SK-N-SH (cell line): Measurements from ENCODE around the gene SRGN. TPM values are rescaled to one million over a fixed set of nuclear protein-coding genes. Genes with fewer than 3 reads are reported as not detected.

Source experiments
- CTCF ChIA-PET: fragments of 300-600, 350-600 bp; formaldehyde crosslinking; extraction: SDS; loops from one replicate; lab custom pipeline; 2021; lab: Yijun Ruan, JAX
- POLR2A ChIA-PET: fragments of 350-600 bp; sonication (Branson Sonifier 250); formaldehyde crosslinking; extraction: SDS; loops from one replicate; lab custom pipeline; 2020; ENCODE audit warnings: antibody characterized with exemption, inconsistent platforms; lab: Yijun Ruan, JAX
- DNase-seq: peaks from one replicate; pipeline ENCODE4 v3.0.0; 2012
- H2AFZ ChIP-seq: fragments of 200-600 bp; sonication (generic); 2 replicates; pipeline ENCODE4 v1.8.1; 2016; ENCODE audit warnings: antibody characterized with exemption, mild to moderate bottlenecking, low read depth
- H3F3A ChIP-seq: fragments of 200-600 bp; sonication (generic); replicated peaks from 2 replicates; pipeline ENCODE3; 2016; ENCODE audit warnings: antibody characterized with exemption, mild to moderate bottlenecking; ENCODE audit not compliant: insufficient read depth
- H3K27ac ChIP-seq, 2 experiments: fragments of 200-500 bp in 1 of 2; fragments of 200-600 bp in 1 of 2; sonication (Bioruptor generic) in 1 of 2; sonication (generic), shearing (Covaris generic) in 1 of 2; 2 replicates each; pipeline versions ENCODE4 v1.5.1 to v1.6.1; 2014 to 2016; ENCODE audit warnings: low read depth in 2 of 2, inconsistent platforms in 1 of 2, low read length in 1 of 2, mild to moderate bottlenecking in 1 of 2, mixed read lengths in 1 of 2
- H3K27me3 ChIP-seq: fragments of 200-600 bp; sonication (generic), shearing (Covaris generic); 2 replicates; pipeline ENCODE4 v1.6.1; 2016; ENCODE audit warnings: mixed run types; ENCODE audit not compliant: insufficient read depth
- H3K36me3 ChIP-seq, 2 experiments: fragments of 200-500 bp in 1 of 2; fragments of 200-600 bp in 1 of 2; sonication (Bioruptor generic) in 1 of 2; sonication (generic) in 1 of 2; replicated peaks in 1 of 2; 2 replicates each; pipeline versions ENCODE3 to v1.5.1; 2014 to 2016; ENCODE audit warnings: low read length in 1 of 2, mild to moderate bottlenecking in 1 of 2; ENCODE audit not compliant: insufficient read depth in 2 of 2, control insufficient read depth in 1 of 2
- H3K4me1 ChIP-seq, 2 experiments: fragments of 200-500 bp in 1 of 2; fragments of 200-600 bp in 1 of 2; sonication (Bioruptor generic) in 1 of 2; sonication (generic), shearing (Covaris generic) in 1 of 2; 2 replicates each; pipeline versions ENCODE4 v1.5.1 to v1.6.1; 2014 to 2016; ENCODE audit warnings: low read depth in 1 of 2, low read length in 1 of 2, mixed run types in 1 of 2; ENCODE audit not compliant: insufficient read depth in 2 of 2, control insufficient read depth in 1 of 2
- H3K4me2 ChIP-seq: fragments of 200-600 bp; sonication (generic), shearing (Covaris generic); 2 replicates; pipeline ENCODE4 v1.6.1; 2017; ENCODE audit warnings: mixed run types
- H3K4me3 ChIP-seq, 2 experiments: fragments of 200-500 bp in 1 of 2; fragments of 200-600 bp in 1 of 2; sonication (Bioruptor generic) in 1 of 2; sonication (generic), shearing (Covaris generic) in 1 of 2; 2 replicates each; pipeline versions ENCODE4 v1.5.1 to v1.8.1; 2014 to 2016; ENCODE audit warnings: low read depth in 2 of 2, inconsistent platforms in 1 of 2, low read length in 1 of 2, mild to moderate bottlenecking in 1 of 2, mixed read lengths in 1 of 2, moderate library complexity in 1 of 2
- H3K79me2 ChIP-seq: fragments of 200-600 bp; sonication (generic); 2 replicates; pipeline ENCODE4 v1.8.1; 2017; ENCODE audit warnings: mild to moderate bottlenecking; ENCODE audit not compliant: insufficient read depth
- H3K9ac ChIP-seq: fragments of 200-600 bp; sonication (generic); 2 replicates; pipeline ENCODE4 v1.6.1; 2017; ENCODE audit warnings: mixed run types
- H3K9me2 ChIP-seq: fragments of 200-600 bp; sonication (generic); 2 replicates; pipeline ENCODE4 v1.6.1; 2017; ENCODE audit warnings: mixed run types
- H3K9me3 ChIP-seq: fragments of 200-600 bp; sonication (generic); 2 replicates; pipeline ENCODE4 v1.6.1; 2017; ENCODE audit warnings: mixed run types, mild to moderate bottlenecking, moderate library complexity
- H4K20me1 ChIP-seq: fragments of 200-600 bp; sonication (generic); 2 replicates; pipeline ENCODE4 v1.6.1; 2017; ENCODE audit warnings: mild to moderate bottlenecking, mixed run types; ENCODE audit not compliant: insufficient read depth
- CHD2 ChIP-seq: fragments of 150-350 bp; IDR thresholded peaks from 2 replicates; pipeline ENCODE4 v1.6.1; 2018; ENCODE audit warnings: low read length; ENCODE audit not compliant: partially characterized antibody
- ELF1 ChIP-seq: IDR thresholded peaks from 2 replicates; pipeline ENCODE4 v1.4.0; 2012
- EZH2phosphoT487 ChIP-seq: fragments of 200-600 bp; sonication (generic); IDR thresholded peaks from 2 replicates; pipeline ENCODE4 v1.6.1; 2017; ENCODE audit warnings: low read depth, mixed run types, mild to moderate bottlenecking, antibody characterized with exemption, moderate library complexity, borderline replicate concordance
- FOSL2 ChIP-seq: IDR thresholded peaks from 2 replicates; pipeline ENCODE4 v1.4.0; 2012; ENCODE audit warnings: low read depth, mild to moderate bottlenecking, moderate library complexity, borderline replicate concordance
- FOXJ3 ChIP-seq: sonication (generic); formaldehyde crosslinking; IDR thresholded peaks from 2 replicates; pipeline ENCODE4 v1.5.1; 2020; ENCODE audit warnings: mild to moderate bottlenecking, missing genetic modification reagents
- FOXM1 ChIP-seq: IDR thresholded peaks from 2 replicates; pipeline ENCODE4 v1.4.0; 2012; ENCODE audit warnings: low read depth, mild to moderate bottlenecking
- GABPA ChIP-seq: IDR thresholded peaks from 2 replicates; pipeline ENCODE4 v1.4.0; 2012; ENCODE audit warnings: low read depth, mild to moderate bottlenecking
- GATA2 ChIP-seq: sonication (generic); formaldehyde crosslinking; IDR thresholded peaks from 2 replicates; pipeline ENCODE4 v1.5.0; 2020; ENCODE audit warnings: mild to moderate bottlenecking, missing genetic modification reagents
- IRF3 ChIP-seq: fragments of 150-350 bp; IDR thresholded peaks from 2 replicates; pipeline ENCODE4 v1.6.1; 2016; ENCODE audit warnings: mild to moderate bottlenecking, low read depth, low read length
- JUND ChIP-seq: IDR thresholded peaks from 2 replicates; pipeline ENCODE4 v1.4.0; 2012
- MXI1 ChIP-seq: IDR thresholded peaks from 2 replicates; pipeline ENCODE4 v1.6.1; 2012; ENCODE audit warnings: mild to moderate bottlenecking, low read depth, low read length, improper control_type of control experiment
- NRF1 ChIP-seq: IDR thresholded peaks from 2 replicates; pipeline ENCODE4 v1.6.1; 2012; ENCODE audit warnings: low read depth, mild to moderate bottlenecking, low read length
- POLR2AphosphoS5 ChIP-seq: IDR thresholded peaks from 2 replicates; pipeline ENCODE4 v1.6.1; 2012; ENCODE audit warnings: low read depth, low read length
- RAD21 ChIP-seq: IDR thresholded peaks from 2 replicates; pipeline ENCODE4 v1.6.1; 2012; ENCODE audit warnings: mild to moderate bottlenecking, low read length
- RCOR1 ChIP-seq: fragments of 150-350 bp; IDR thresholded peaks from 2 replicates; pipeline ENCODE4 v1.6.1; 2017; ENCODE audit warnings: antibody characterized with exemption, low read length
- SIN3A ChIP-seq: IDR thresholded peaks from 2 replicates; pipeline ENCODE4 v1.6.1; 2012; ENCODE audit warnings: low read depth, mild to moderate bottlenecking, low read length, moderate library complexity, borderline replicate concordance
- SMC3 ChIP-seq: IDR thresholded peaks from 2 replicates; pipeline ENCODE4 v1.6.1; 2012; ENCODE audit warnings: low read depth, low read length, improper control_type of control experiment
- YY1 ChIP-seq: IDR thresholded peaks from 2 replicates; pipeline ENCODE4 v1.4.0; 2012; ENCODE audit warnings: low read depth, mild to moderate bottlenecking
- WGBS: methylation state at CpG from one replicate; pipeline ENCODE4 v1.1.6; 2017; ENCODE audit warnings: low lambda C conversion rate; 5-methylcytosine and 5-hydroxymethylcytosine counted together
- polyA plus RNA-seq, 3 experiments: library from polyadenylated mRNA; depleted of rRNA; stranded (reverse); fragments of >200 nt; gene quantifications; 2 replicates each; pipeline ENCODE4 v1.2.3, GENCODE V29; 2012
- TF ChIP-seq, protein P1 (sequence below): IDR thresholded peaks from 2 replicates; pipeline ENCODE4 v1.4.0; 2012; ENCODE audit warnings: low read depth, borderline replicate concordance
- TF ChIP-seq, protein P2 (sequence below): fragments of 200-600 bp; sonication (generic); IDR thresholded peaks from 2 replicates; pipeline ENCODE4 v1.6.1; 2017; ENCODE audit warnings: antibody characterized with exemption, mild to moderate bottlenecking, moderate library complexity

Gene SRGN
- polyA plus RNA-seq, 1 of the 3 experiments (the other 2 are of a cell fraction) = 0.10 TPM

- H3K4me1 ChIP-seq = peaks cover 0 to 5% of the 10 kb centered on the region in 2 experiments; a peak in 2 of 4 replicates
- ChIA-PET POLR2A (no interaction called here), CTCF (no interaction called here)
- 0% methylated on average over 1 of the region's 1 CpG for WGBS
- no peaks in the 10 kb centered on the region for H3K27me3 ChIP-seq
- peak overlapping the region; percentile 57; the same call in 1 of the 2 replicates for H2AFZ ChIP-seq
- no peaks in the 10 kb centered on the region for H3K79me2 ChIP-seq
- H3K9me2 ChIP-seq = no peaks in the 10 kb centered on the region
- no peaks in the 10 kb centered on the region for H3F3A ChIP-seq
- H3K4me2 ChIP-seq = no peak overlapping the region
- no peak for DNase-seq
- no peaks in the 10 kb centered on the region for H3K9me3 ChIP-seq
- H3K36me3 ChIP-seq = no peaks in the 10 kb centered on the region
- TF ChIP-seq FOXJ3 (CRISPR knock-in tag) (no peak), GATA2 (CRISPR knock-in tag) (no peak), RAD21 (no peak), JUND (no peak), EZH2phosphoT487 (no peak), NRF1 (no peak), FOSL2 (no peak), SIN3A (no peak), RCOR1 (no peak), SMC3 (no peak), IRF3 (no peak), GABPA (no peak), ELF1 (no peak), CHD2 (no peak), POLR2AphosphoS5 (no peak), FOXM1 (no peak), YY1 (no peak), MXI1 (no peak)
- TF ChIP-seq, protein P1, sequence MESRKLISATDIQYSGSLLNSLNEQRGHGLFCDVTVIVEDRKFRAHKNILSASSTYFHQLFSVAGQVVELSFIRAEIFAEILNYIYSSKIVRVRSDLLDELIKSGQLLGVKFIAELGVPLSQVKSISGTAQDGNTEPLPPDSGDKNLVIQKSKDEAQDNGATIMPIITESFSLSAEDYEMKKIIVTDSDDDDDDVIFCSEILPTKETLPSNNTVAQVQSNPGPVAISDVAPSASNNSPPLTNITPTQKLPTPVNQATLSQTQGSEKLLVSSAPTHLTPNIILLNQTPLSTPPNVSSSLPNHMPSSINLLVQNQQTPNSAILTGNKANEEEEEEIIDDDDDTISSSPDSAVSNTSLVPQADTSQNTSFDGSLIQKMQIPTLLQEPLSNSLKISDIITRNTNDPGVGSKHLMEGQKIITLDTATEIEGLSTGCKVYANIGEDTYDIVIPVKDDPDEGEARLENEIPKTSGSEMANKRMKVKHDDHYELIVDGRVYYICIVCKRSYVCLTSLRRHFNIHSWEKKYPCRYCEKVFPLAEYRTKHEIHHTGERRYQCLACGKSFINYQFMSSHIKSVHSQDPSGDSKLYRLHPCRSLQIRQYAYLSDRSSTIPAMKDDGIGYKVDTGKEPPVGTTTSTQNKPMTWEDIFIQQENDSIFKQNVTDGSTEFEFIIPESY = no peak
- TF ChIP-seq, protein P2, sequence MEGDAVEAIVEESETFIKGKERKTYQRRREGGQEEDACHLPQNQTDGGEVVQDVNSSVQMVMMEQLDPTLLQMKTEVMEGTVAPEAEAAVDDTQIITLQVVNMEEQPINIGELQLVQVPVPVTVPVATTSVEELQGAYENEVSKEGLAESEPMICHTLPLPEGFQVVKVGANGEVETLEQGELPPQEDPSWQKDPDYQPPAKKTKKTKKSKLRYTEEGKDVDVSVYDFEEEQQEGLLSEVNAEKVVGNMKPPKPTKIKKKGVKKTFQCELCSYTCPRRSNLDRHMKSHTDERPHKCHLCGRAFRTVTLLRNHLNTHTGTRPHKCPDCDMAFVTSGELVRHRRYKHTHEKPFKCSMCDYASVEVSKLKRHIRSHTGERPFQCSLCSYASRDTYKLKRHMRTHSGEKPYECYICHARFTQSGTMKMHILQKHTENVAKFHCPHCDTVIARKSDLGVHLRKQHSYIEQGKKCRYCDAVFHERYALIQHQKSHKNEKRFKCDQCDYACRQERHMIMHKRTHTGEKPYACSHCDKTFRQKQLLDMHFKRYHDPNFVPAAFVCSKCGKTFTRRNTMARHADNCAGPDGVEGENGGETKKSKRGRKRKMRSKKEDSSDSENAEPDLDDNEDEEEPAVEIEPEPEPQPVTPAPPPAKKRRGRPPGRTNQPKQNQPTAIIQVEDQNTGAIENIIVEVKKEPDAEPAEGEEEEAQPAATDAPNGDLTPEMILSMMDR = no peak
- H3K9ac ChIP-seq = no peak overlapping the region
- no peak overlapping the region for H3K4me3 ChIP-seq
- H4K20me1 ChIP-seq = no peaks in the 10 kb centered on the region
- H3K27ac ChIP-seq = no peak overlapping the region
These were observed 30.0 kb upstream of the SRGN start for GRCh38 chr10:69057951-69058297.
